Measurements from ENCODE around the gene DNAH12.
"Not testable (repeated sequence)": the region's sequence is repeated elsewhere in the genome, so short reads cannot be mapped to it uniquely, and the experiment has no call there.

Gene DNAH12

GRCh38 chr3:57444469-57444868 lies 99.7 kb downstream of the DNAH12 start:
- no peak for TF ChIP-seq CTCF (IDR thresholded peaks at IDR 0.05; ENCODE audit: low read depth, low read length)
- no peak overlapping the region for H3K4me3 ChIP-seq (ENCODE audit: low read depth, low read length)
- DNase-seq: no peak
- H3K27ac ChIP-seq: no peak overlapping the region
- no peaks in the 10 kb centered on the region for H3K9me3 ChIP-seq (ENCODE audit: severe bottlenecking)
- H3K27me3 ChIP-seq (ENCODE audit: insufficient read depth, low read depth, severe bottlenecking): no peaks in the 10 kb centered on the region
- H3K36me3 ChIP-seq: no peaks in the 10 kb centered on the region

GRCh38 chr3:57440144-57440543 lies 104.0 kb downstream of the DNAH12 start:
- not testable (repeated sequence) for DNase-seq; H3K27me3 ChIP-seq (ENCODE audit: insufficient read depth, low read depth, severe bottlenecking); H3K36me3 ChIP-seq; H3K4me3 ChIP-seq (ENCODE audit: low read depth, low read length); H3K9me3 ChIP-seq (ENCODE audit: severe bottlenecking); H3K27ac ChIP-seq

- DNase-seq; H3K27ac ChIP-seq; H3K4me3 ChIP-seq (ENCODE audit: low read depth, low read length); H3K9me3 ChIP-seq (ENCODE audit: severe bottlenecking); H3K36me3 ChIP-seq; H3K27me3 ChIP-seq (ENCODE audit: insufficient read depth, low read depth, severe bottlenecking): not testable (repeated sequence)
These were observed 105.7 kb downstream of the DNAH12 start for GRCh38 chr3:57438460-57438859.

GRCh38 chr3:57436195-57436761 lies 107.9 kb downstream of the DNAH12 start:
- no peak overlapping the region for H3K27ac ChIP-seq
- H3K27me3 ChIP-seq (ENCODE audit: insufficient read depth, low read depth, severe bottlenecking): no peaks in the 10 kb centered on the region
- no peaks in the 10 kb centered on the region for H3K36me3 ChIP-seq
- TF ChIP-seq CTCF (IDR thresholded peaks at IDR 0.05; ENCODE audit: low read depth, low read length): no peak
- H3K4me3 ChIP-seq (ENCODE audit: low read depth, low read length): no peak overlapping the region
- no peak for DNase-seq
- no peaks in the 10 kb centered on the region for H3K9me3 ChIP-seq (ENCODE audit: severe bottlenecking)

- DNase-seq: no peak
- H3K27me3 ChIP-seq (ENCODE audit: insufficient read depth, low read depth, severe bottlenecking): no peaks in the 10 kb centered on the region
- H3K4me3 ChIP-seq (ENCODE audit: low read depth, low read length): no peak overlapping the region
- TF ChIP-seq CTCF (IDR thresholded peaks at IDR 0.05; ENCODE audit: low read depth, low read length): 0 out of 2 replicates have a peak, but pooled peaks have one; percentile 38
- no peak overlapping the region for H3K27ac ChIP-seq
- H3K36me3 ChIP-seq: no peaks in the 10 kb centered on the region
- no peaks in the 10 kb centered on the region for H3K9me3 ChIP-seq (ENCODE audit: severe bottlenecking)
These were observed 110.1 kb downstream of the DNAH12 start for GRCh38 chr3:57434041-57434440.

GRCh38 chr3:57423335-57423734 lies 120.8 kb downstream of the DNAH12 start:
- Histone ChIP-seq H3K27me3 (ENCODE audit: insufficient read depth, low read depth, severe bottlenecking) (no peaks in the 10 kb centered on the region), H3K9me3 (ENCODE audit: severe bottlenecking) (no peaks in the 10 kb centered on the region), H3K4me3 (ENCODE audit: low read depth, low read length) (no peak overlapping the region), H3K36me3 (no peaks in the 10 kb centered on the region), H3K27ac (no peak overlapping the region)
- no peak for TF ChIP-seq CTCF (IDR thresholded peaks at IDR 0.05; ENCODE audit: low read depth, low read length)
- no peak for DNase-seq

GRCh38 chr3:57421336-57421735 lies 122.8 kb downstream of the DNAH12 start:
- no peaks in the 10 kb centered on the region for H3K36me3 ChIP-seq
- H3K27me3 ChIP-seq (ENCODE audit: insufficient read depth, low read depth, severe bottlenecking): no peaks in the 10 kb centered on the region
- no peak overlapping the region for H3K4me3 ChIP-seq (ENCODE audit: low read depth, low read length)
- no peak for TF ChIP-seq CTCF (IDR thresholded peaks at IDR 0.05; ENCODE audit: low read depth, low read length)
- no peaks in the 10 kb centered on the region for H3K9me3 ChIP-seq (ENCODE audit: severe bottlenecking)
- DNase-seq: no peak
- no peak overlapping the region for H3K27ac ChIP-seq
